Ascending aorta (tissue), 2 donors: Measurements from ENCODE around the gene PKN3. TPM values are rescaled to one million over a fixed set of nuclear protein-coding genes. Genes with fewer than 3 reads are reported as not detected.
"Not testable (repeated sequence)": the region's sequence is repeated elsewhere in the genome, so short reads cannot be mapped to it uniquely, and the experiment has no call there.

Source experiments
- DNase-seq, 2 donors: peaks; one replicate each; pipeline ENCODE4 v3.0.0-alpha.2; 2019; ENCODE audit warnings: low spot score in 2 of 2
- H3K27ac ChIP-seq, 2 donors: fragments of 200-600 bp; sonication (generic); one replicate each; pipeline ENCODE4 v1.5.1; 2016 to 2017; ENCODE audit warnings: mild to moderate bottlenecking in 1 of 2
- H3K27me3 ChIP-seq: fragments of 200-600 bp; sonication (generic); one replicate; pipeline ENCODE4 v1.5.1; 2017
- H3K36me3 ChIP-seq, 2 donors: fragments of 200-600 bp; sonication (generic); one replicate each; pipeline ENCODE4 v1.5.1; 2016
- H3K4me1 ChIP-seq, 2 donors: fragments of 200-600 bp; sonication (generic); one replicate each; pipeline ENCODE4 v1.5.1; 2016 to 2017; ENCODE audit warnings: mild to moderate bottlenecking in 1 of 2
- H3K4me3 ChIP-seq, 2 donors: fragments of 200-600 bp; sonication (generic); one replicate each; pipeline ENCODE4 v1.5.1; 2016 to 2017; ENCODE audit warnings: mild to moderate bottlenecking in 1 of 2
- H3K9me3 ChIP-seq, 2 donors: fragments of 200-600 bp; sonication (generic); one replicate each; pipeline ENCODE4 v1.5.1; 2016
- intact Hi-C: fragments of 100-400 bp; cut with DNase I; formaldehyde crosslinking; loops from one replicate; pipeline ENCODE4 v1.15.1; 2023
- total RNA-seq: library from RNA; depleted of rRNA; stranded (reverse); fragments of >200 nt; gene quantifications from one replicate; pipeline ENCODE4 v1.1.0, GENCODE V29; 2016
- TF ChIP-seq, protein P1 (sequence below), 3 experiments: fragments of 200-600 bp in 2 of 3; fragments of 450-650 bp in 1 of 3; sonication (generic) in 2 of 3; IDR thresholded peaks; one replicate each; pipeline ENCODE4 v1.5.1; 2016 to 2019; ENCODE audit warnings: antibody characterized with exemption in 3 of 3, mild to moderate bottlenecking in 1 of 3, moderate library complexity in 1 of 3

Gene PKN3
- total RNA-seq, 1 donor from 2014 or later, result 28.8 TPM

DNA sequence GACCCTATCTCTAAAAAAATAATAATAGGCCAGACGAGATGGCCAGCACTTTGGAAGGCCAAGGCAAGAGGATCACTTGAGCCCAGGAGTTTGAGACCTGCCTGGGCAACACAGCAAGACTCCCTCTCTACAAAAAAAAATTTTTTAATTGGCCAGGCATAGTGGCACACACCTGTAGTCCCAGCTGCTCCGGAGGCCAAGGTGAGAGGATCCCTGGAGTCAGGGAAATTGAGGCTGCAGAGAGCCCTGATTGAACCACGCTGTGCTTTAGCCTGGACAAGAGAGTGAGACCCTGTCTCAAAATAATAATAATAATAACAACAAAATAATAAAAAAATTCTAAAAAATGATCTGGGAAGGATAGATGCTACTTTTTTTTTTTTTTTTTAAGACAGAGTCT lies 44.5 kb upstream of the PKN3 start:
- H3K27me3 ChIP-seq, result no peaks in the 10 kb centered on the region
- intact Hi-C loops, result loop anchor here (2.0 kb wide), 1 partner anchor 105 kb away; the partner anchor contains the start of gene SPTAN1
- no peak for DNase-seq
- TF ChIP-seq, protein P1, sequence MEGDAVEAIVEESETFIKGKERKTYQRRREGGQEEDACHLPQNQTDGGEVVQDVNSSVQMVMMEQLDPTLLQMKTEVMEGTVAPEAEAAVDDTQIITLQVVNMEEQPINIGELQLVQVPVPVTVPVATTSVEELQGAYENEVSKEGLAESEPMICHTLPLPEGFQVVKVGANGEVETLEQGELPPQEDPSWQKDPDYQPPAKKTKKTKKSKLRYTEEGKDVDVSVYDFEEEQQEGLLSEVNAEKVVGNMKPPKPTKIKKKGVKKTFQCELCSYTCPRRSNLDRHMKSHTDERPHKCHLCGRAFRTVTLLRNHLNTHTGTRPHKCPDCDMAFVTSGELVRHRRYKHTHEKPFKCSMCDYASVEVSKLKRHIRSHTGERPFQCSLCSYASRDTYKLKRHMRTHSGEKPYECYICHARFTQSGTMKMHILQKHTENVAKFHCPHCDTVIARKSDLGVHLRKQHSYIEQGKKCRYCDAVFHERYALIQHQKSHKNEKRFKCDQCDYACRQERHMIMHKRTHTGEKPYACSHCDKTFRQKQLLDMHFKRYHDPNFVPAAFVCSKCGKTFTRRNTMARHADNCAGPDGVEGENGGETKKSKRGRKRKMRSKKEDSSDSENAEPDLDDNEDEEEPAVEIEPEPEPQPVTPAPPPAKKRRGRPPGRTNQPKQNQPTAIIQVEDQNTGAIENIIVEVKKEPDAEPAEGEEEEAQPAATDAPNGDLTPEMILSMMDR (IDR thresholded peaks at IDR 0.05), result no peak
- no peak overlapping the region for H3K4me3 ChIP-seq
- peaks cover 0 to 4% of the 10 kb centered on the region in 2 donors for H3K4me1 ChIP-seq
- no peaks in the 10 kb centered on the region for H3K9me3 ChIP-seq
- no peaks in the 10 kb centered on the region for H3K36me3 ChIP-seq
- H3K27ac ChIP-seq, result no peak overlapping the region

DNA sequence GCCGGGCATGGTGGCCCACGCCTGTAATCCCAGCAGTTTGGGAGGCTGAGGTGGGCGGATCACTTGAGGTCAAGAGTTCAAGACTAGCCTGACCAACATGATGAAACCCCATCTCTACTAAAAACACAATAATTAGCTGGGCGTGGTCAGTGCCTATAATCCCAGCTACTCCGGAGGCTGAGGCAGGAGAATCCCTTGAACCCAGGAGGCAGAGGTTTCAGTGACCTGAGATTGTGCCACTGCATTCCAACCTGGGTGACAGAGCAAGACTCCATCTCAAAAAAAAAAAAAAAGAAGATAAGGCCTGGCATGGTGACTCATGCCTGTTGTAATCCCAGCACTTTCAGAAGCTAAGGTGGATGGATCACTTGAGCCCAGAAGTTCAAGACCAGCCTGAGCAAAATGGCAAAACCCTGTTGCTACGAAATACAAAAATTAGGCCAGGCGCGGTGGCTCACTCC lies 35.8 kb upstream of the PKN3 start:
- intact Hi-C loops, H3K27ac ChIP-seq, DNase-seq, H3K9me3 ChIP-seq, H3K4me1 ChIP-seq, H3K4me3 ChIP-seq, H3K36me3 ChIP-seq, H3K27me3 ChIP-seq: not testable (repeated sequence)

DNA sequence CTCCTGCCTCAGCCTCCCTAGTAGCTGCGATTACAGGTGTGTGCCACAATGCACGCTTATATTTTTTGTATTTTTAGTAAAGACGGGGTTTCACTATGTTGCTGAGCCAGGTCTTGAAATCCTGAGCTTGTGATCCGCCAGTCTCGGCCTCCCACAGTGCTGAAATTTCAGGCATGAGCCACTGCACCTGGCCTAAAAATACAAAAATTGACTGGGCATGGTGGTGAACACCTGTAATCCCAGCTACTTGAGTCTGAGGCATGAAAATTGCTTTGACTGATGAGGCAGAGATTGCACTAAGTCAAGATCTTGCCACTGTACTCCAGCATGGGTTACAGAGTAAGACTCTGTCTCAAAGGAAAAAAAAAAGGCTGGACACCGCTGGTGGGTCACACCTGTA lies 32.5 kb upstream of the PKN3 start:
- TF ChIP-seq, protein P1 (IDR thresholded peaks at IDR 0.05), result no peak
- DNase-seq, result no peak
- H3K4me3 ChIP-seq, result no peak overlapping the region

DNA sequence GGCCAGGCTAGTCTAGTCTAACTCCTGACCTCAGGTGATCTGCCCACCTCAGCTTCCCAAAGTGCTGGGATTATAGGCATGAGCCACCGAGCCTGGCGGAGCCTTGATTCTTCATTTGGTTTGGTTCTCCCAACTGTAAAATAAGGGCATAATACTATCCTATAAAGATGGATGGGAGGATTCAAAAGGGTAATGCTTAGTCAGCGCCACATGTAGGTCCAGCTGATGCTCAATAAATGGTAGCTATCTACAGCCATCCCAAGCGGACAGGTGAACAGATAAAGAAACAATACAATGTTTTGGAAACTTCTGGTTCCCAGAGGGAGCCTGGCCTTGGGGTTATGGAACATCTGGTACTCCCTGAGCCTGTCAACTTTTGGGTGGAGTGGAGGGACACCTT lies 26.9 kb upstream of the PKN3 start:
- Histone ChIP-seq H3K27me3 (no peaks in the 10 kb centered on the region), H3K27ac (no peak overlapping the region), H3K4me3 (no peak overlapping the region), H3K36me3 (no peaks in the 10 kb centered on the region), H3K4me1 (no peaks in the 10 kb centered on the region), H3K9me3 (no peaks in the 10 kb centered on the region)
- intact Hi-C loops, result no loop called here
- TF ChIP-seq, protein P1 (IDR thresholded peaks at IDR 0.05), result no peak
- DNase-seq, result no peak

More for the DNA sequence above, 32.5 kb upstream of the PKN3 start:
- Histone ChIP-seq H3K9me3 (no peaks in the 10 kb centered on the region), H3K27me3 (no peaks in the 10 kb centered on the region), H3K27ac (no peak overlapping the region), H3K4me1 (no peaks in the 10 kb centered on the region), H3K36me3 (no peaks in the 10 kb centered on the region)
- intact Hi-C loops, result no loop called here

DNA sequence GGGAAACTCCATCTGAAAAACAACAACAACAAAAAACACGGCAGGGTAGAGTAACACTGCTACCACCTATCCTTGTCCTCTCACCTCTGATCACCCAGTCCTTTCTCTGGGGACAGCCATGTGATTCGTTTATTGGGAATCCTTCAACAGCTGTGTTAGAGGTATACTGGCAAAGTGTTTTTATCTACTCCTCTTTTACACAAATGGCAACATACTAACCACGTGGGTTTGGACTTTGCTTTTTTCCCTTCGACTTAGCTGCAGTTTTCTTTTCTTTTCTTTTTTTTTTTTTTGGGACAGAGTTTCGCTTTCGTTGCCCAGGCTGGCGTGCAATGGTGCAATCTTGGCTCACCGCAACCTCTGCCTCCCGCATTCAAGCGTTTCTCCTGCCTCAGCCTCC lies 24.5 kb upstream of the PKN3 start:
- no peak for DNase-seq
- Histone ChIP-seq H3K27ac (no peak overlapping the region), H3K4me1 (no peaks in the 10 kb centered on the region), H3K36me3 (no peaks in the 10 kb centered on the region), H3K9me3 (no peaks in the 10 kb centered on the region), H3K4me3 (no peak overlapping the region), H3K27me3 (no peaks in the 10 kb centered on the region)
- intact Hi-C loops, result no loop called here
- TF ChIP-seq, protein P1 (IDR thresholded peaks at IDR 0.05), result no peak

DNA sequence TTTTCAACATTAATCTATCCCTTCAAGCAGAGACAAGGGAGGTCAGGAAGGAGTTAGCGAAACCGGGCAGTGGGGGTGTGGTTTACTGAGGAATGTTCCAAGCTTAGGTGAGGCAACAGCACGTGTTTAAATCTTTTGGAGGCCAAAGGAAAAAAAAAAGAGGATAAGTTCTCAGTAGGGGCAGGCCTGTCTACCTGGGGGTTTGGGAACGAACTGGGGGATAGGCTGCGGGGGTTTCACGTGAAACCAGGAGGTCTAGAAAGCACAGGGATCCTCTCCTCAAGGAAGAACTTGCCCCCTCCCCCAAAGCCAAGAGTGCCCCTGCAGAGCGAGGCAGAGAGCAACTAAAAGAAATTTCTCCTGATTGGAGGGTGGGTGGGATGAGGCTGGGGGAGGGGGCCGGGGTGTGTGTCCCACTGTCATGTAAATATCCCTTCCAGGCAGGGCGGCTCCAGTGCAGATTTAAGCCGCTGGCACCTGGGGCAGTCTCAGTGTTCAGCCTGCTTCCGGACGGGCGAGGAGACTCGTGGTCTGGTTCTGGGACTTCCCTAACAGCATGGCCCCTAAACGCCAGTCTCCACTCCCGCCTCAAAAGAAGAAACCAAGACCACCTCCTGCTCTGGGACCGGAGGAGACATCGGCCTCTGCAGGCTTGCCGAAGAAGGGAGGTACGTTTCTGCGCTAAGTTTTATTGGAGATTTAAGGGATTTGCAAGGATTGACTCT lies 18.8 kb upstream of the PKN3 start:
- no peaks in the 10 kb centered on the region for H3K9me3 ChIP-seq
- peak overlapping the region; percentile 41 to 51 for H3K27ac ChIP-seq
- H3K4me1 ChIP-seq, result peaks cover 3 to 11% of the 10 kb centered on the region in 2 donors
- TF ChIP-seq, protein P1 (IDR thresholded peaks at IDR 0.05), result no peak
- DNase-seq, result peak in 1 of 2 donors; percentile 73
- H3K27me3 ChIP-seq, result no peaks in the 10 kb centered on the region
- intact Hi-C loops, result no loop called here
- peak overlapping the region; percentile 56 to 65 for H3K4me3 ChIP-seq
- no peaks in the 10 kb centered on the region for H3K36me3 ChIP-seq
